ENCODE measurements around the gene SF3A2. TPM values are rescaled to one million over a fixed set of nuclear protein-coding genes. Genes with fewer than 3 reads are reported as not detected.

The SF3A2 gene
- total and polyA plus RNA-seq, 2 experiments from 2014 or later = 67.7 to 128 TPM

GRCh38 chr19:2248136-2249009 is 11.7 kb downstream of the SF3A2 start:
- Histone ChIP-seq H3K27ac (ENCODE audit: low read depth) (peak overlapping the region; percentile 55; the same call in 1 of the 2 replicates), H3F3A (replicated peaks; ENCODE audit: low read depth) (no peaks in the 10 kb centered on the region), H3K36me3 (ENCODE audit: insufficient read depth) (peaks cover 13% of the 10 kb centered on the region)

GRCh38 chr19:2249010-2249866 is 12.6 kb downstream of the SF3A2 start, which contains the start of gene AMH:
AMH (plus strand) TSS chr19:2249323; CDS start chr19:2249333, 10 bp downstream.
- Mint-ChIP-seq H3K9me3 (no peaks in the 10 kb centered on the region), H3K27me3 (ENCODE audit: insufficient read depth, low read depth, poor library complexity) (peaks cover 33% of the 10 kb centered on the region), H3K27ac (no peak within 1 kb of the TSS), H3K4me3 (no peak within 1 kb of the TSS), H3K4me1 (peaks cover 3% of the 10 kb centered on the region; the same call in 2 of the 3 replicates), H3K36me3 (ENCODE audit: low read depth) (peaks cover 28% of the 10 kb centered on the region)
- Histone ChIP-seq H3K4me3 (no peak within 1 kb of the TSS), H3K4me2 (no peak within 1 kb of the TSS), H3K27me3 (ENCODE audit: insufficient read depth) (peaks cover 20% of the 10 kb centered on the region), H2AFZ (no peak within 1 kb of the TSS), H3K27ac (ENCODE audit: low read depth) (peak within 1 kb of the TSS; percentile 55; the same call in 1 of the 2 replicates), H3K36me3 (ENCODE audit: insufficient read depth) (peaks cover 9% of the 10 kb centered on the region), H3K4me1 (ENCODE audit: insufficient read depth) (peaks cover 5% of the 10 kb centered on the region; the same call in 1 of the 2 replicates), H3K79me2 (replicated peaks; ENCODE audit: insufficient read depth) (no peaks in the 10 kb centered on the region), H3K9me2 (ENCODE audit: insufficient read depth) (no peaks in the 10 kb centered on the region), H4K20me1 (replicated peaks; ENCODE audit: insufficient read depth) (peaks cover 3% of the 10 kb centered on the region; the same call in 1 of the 2 replicates), H3F3A (replicated peaks; ENCODE audit: low read depth) (peaks cover 1% of the 10 kb centered on the region; the same call in 1 of the 2 replicates)
- no peak for DNase-seq (ENCODE audit: low spot score)
- peak; percentile 0; the same call in 1 of the 3 replicates for ATAC-seq
- TF ChIP-seq ETS1 (IDR thresholded peaks at IDR 0.05) (no peak), POLR2AphosphoS5 (IDR thresholded peaks at IDR 0.05; ENCODE audit: low read depth) (peak; percentile 39)

More at GRCh38 chr19:2248136-2249009, 11.7 kb downstream of the SF3A2 start:
- H3K4me2 ChIP-seq = no peak overlapping the region
- ATAC-seq (no peak), DNase-seq (ENCODE audit: low spot score) (no peak)
- TF ChIP-seq EZH2 (IDR thresholded peaks at IDR 0.05; ENCODE audit: low read depth, unreplicated experiment) = no peak
- H3K4me1 Mint-ChIP-seq = no peaks in the 10 kb centered on the region
- H3K36me3 Mint-ChIP-seq (ENCODE audit: low read depth) = peaks cover 34% of the 10 kb centered on the region
- no peaks in the 10 kb centered on the region for H3K9me3 Mint-ChIP-seq
- H3K4me3 Mint-ChIP-seq = no peak overlapping the region
- H3K79me2 ChIP-seq (replicated peaks; ENCODE audit: insufficient read depth) = peaks cover 5% of the 10 kb centered on the region
- no peak overlapping the region for H3K27ac Mint-ChIP-seq
- no peaks in the 10 kb centered on the region for H3K9me2 ChIP-seq (ENCODE audit: insufficient read depth)
- peaks cover 9% of the 10 kb centered on the region for H4K20me1 ChIP-seq (replicated peaks; ENCODE audit: insufficient read depth)
- H3K27me3 Mint-ChIP-seq (ENCODE audit: insufficient read depth, low read depth, poor library complexity) = peaks cover 27% of the 10 kb centered on the region
- H3K4me1 ChIP-seq (ENCODE audit: insufficient read depth) = 0 out of 2 replicates have a peak, but pooled peaks cover 5% of the 10 kb centered on the region
- H2AFZ ChIP-seq = no peak overlapping the region
- H3K4me3 ChIP-seq = no peak overlapping the region
- peaks cover 11% of the 10 kb centered on the region for H3K27me3 ChIP-seq (ENCODE audit: insufficient read depth)

Data from GM23338 (cell line).